ENCODE measurements around the gene DISP2.

DISP2 gene

DNA sequence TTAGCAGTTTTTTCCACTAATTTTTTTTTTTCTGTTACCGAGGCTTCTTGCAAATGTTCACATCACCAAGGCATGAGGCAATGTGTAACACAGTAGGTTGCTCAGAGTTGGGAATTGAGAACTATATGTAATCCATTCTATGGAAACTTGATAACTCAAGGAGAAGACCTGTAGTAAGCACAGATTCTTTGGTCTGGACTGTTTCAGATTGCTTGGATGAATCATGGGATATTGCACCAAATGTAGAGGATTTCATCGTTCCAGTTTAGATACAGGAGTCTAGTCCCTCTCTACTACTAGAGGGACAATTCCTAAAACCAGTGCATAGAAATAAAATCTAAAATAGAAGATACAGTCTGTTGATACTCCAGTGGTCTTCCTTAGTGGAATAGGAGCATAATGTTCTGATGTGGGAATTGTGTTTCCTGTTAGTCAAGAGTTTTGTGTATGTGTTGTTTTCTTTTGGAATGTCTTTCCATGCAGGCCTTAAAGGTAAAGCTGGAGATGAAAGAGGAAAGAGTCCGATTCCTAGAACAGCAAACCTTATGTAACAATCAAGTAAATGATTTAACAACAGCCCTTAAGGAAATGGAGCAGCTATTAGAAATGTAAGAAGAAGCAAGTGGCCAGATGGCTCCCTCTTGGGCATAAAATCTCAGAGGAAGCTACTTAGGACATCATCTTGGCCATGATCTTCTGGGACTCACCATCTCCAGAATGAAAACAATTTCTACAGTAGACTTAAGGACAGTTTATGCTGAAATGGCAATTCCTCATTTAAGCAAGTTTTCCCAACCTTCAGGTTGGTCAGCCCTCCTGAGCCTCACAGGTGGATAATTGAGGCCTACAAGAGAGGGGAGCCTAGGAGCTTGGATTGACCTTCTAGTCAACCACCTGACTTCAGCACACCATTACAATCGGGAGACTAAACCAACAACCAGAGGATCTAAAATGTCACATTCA lies 35.2 kb downstream of the DISP2 start:
- DNase-seq = peak; percentile 64

DNA sequence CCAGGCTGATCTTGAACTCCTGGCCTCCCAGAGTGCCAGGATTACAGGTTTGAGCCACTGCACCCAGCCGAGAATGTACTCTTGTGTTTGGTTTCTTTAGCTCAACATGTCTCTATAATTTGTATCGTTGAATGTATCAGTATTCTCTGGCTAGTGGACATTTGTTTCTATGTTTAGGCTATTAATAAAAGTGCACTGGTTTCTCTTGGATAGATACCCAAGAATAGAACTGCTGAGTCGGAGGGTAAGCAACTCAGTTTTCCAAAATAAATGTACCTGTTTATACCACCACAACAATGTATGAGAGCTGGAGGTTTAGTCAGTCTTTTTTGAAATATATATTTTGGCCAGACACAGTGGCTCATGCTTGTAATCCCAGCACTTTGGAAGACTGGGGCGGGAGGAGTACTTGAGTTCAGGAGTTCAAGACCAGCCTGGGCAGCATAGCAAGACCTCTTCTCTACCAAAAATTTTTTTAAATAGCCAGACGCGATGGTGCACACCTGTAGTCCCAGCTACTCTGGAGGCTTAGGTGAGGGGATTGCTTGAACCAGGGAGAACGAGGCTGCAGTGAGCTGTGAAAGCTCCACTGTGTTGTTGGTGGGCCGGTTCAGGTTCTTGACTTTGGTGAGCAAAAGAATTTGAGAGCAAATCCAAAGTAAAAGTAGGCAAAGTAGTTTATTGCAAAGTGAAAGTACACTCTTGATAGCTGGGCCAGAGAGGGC lies 39.8 kb downstream of the DISP2 start:
- DNase-seq = no peak

DNA sequence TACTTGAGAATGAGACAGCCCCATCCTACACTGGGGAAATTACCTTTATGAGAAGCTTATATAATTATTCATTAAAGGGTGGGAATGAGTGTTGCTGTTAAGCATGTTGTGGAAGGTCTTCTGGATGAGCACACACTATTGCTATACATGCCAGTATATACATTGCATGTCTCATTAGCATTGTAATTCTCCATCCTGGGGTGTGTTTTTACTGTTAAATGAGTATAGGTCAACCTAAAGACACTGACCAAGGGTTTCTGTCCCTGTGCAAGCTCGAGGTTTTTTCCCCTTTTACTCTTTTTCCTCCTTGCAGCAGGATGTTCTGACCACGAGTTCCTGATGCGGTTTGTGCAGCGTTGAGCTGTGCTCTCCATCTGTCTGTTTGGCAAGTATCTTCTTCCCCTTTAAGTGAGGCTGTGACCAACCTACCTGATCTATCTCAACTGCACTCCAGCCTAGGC lies 40.4 kb downstream of the DISP2 start:
- no peak for DNase-seq

DNA sequence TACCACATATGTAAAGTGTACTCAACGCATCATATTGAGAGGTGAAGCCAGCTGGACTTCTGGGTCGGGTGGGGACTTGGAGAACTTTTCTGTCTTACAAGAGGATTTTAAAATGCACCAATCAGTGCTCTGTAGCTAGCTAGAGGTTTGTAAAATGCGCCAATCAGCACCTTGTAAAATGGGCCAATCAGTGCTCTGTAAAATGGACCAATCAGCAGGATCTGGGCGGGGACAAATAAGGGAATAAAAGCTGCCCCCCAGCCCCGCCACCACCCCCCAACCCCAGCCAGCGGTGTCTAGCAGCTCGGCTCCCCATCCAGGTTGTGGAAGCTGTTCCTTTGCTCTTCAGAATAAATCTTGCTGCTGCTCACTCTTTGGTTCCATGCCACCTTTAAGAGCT lies 41.4 kb downstream of the DISP2 start:
- DNase-seq = no peak

DNA sequence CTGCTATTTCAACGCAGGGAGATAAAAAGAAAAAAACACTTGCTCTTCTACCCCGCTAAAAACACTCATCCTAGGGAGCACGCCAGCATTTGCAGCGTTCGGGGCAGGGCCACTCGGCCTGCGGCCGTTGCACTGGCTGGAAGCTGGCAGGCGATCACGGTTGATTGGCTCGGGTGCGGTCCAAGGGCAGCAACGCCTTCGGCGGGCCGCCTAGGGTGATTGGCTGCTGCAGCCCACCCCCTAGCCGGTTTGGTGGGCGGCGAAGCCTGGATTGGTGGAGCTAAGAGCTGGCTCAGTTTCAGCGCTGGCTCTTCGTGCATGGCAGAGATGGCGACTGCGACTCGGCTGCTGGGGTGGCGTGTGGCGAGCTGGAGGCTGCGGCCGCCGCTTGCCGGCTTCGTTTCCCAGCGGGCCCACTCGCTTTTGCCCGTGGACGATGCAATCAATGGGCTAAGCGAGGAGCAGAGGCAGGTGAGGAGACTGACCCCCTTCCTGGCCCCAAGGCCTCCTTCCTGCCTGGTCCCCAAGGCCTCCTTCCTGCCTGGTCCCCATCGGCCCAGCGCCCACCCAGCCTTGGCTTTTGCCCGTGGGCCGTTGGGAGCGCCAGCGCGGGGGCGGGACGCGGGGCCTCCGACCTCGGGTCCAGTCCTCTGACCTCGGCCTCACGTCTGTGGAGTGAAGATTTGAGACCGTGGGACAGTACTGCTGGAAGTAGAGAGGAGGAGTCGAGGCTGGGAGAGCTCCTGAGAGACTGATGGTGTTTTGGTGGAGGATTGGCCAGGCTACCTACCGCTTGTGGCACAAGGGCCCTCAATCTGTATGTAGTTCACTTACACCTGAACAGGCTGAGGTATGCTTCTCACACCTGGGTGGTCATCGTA lies 47.7 kb downstream of the DISP2 start, which contains the start of gene IVD:
Gene IVD, plus strand, starts transcription at position 295 of the 881 bp plus-strand sequence. Its CDS starts 33 bp downstream, at position 328.
- peak; percentile 95 for DNase-seq

DNA sequence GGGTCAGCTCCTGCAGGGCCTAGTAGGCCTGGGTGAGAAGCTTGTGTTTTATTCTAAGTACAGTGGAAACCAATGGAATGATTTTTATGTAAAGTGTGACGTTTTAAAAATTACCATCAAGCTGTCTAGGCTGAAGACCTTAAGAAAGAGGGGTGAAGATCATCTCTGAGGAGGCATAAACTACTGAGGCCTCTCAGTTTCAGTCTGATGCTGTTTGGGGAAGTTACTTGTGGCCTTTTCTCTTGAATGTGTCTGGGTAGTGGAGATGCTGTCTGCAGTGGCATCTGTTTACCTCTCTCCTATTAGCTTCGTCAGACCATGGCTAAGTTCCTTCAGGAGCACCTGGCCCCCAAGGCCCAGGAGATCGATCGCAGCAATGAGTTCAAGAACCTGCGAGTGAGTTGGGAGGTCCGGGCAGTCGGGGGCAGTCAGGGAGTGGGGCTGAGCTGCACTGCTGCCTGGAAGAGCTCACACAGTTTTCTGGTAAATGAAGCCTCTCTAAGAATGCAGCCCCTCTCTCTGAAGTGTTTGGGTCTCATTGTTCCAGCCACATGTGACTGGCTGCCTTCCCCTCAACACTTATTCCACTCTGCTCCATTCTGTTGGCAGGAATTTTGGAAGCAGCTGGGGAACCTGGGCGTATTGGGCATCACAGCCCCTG lies 49.4 kb downstream of the DISP2 start:
- DNase-seq = no peak

DNA sequence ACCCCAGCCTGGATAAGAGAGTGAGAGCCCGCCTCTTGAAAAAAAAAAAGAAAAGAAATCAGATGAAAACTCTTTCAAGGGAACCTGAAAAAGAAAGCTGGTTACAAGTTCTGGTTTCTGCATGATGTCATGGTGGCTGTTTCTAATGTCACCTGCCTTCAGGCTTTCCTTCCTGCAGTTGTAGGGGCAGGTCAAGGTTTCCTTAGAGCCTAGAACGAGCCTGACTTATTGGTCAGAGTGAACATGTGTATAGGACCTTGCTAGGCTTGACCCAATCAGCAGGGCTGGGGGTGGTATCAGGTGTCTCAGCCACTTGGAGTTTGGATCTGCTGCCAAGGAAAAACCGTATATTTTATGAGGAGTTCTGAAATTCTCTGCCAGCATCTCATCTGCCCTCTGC lies 51.3 kb downstream of the DISP2 start:
- no peak for DNase-seq

DNA sequence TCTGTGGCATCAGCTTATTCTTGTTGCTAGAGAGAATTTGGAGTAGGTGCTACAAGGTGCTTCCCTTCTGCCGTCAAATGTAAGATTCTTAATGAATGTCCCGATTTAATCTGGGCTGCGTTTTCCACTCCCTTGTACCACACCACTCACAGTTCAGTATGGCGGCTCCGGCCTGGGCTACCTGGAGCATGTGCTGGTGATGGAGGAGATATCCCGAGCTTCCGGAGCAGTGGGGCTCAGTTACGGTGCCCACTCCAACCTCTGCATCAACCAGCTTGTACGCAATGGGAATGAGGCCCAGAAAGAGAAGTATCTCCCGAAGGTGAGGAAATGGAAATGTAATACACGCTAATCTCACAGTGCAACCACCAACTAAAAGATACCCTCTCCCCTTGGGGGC lies 52.5 kb downstream of the DISP2 start:
- DNase-seq = no peak

DNA sequence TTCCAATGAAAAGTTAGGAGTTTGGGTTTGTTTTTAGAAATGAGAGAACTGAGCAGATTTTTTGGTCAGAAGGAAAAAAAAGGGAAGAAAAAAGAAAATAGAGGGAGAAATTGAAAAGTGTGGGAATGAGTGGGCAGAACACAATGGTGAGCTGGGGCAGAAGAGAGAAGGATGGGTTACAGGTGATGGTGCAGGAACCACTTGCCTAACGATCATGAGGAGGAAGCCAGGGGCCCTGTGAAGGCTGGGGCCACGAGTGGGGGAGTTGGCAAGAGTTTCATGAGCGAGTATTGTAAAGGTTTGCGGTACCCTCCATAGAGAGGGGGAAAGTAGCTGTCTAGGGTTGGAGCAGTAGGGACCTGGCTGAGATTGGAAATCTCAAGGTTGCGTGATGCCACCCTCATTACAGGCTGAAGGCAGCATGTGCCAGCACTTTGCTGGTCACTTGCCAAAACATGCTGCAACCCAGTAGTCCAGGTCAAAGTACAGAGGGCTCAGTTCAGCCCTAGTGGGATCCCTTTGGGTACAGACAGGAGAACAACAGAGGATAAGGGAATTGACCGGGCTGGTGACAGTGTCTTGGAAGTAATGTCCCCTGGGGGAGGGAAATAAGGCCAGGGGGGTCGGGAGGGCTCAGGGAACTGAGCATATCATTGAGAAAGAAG lies 54.2 kb downstream of the DISP2 start:
- no peak for DNase-seq

DNA sequence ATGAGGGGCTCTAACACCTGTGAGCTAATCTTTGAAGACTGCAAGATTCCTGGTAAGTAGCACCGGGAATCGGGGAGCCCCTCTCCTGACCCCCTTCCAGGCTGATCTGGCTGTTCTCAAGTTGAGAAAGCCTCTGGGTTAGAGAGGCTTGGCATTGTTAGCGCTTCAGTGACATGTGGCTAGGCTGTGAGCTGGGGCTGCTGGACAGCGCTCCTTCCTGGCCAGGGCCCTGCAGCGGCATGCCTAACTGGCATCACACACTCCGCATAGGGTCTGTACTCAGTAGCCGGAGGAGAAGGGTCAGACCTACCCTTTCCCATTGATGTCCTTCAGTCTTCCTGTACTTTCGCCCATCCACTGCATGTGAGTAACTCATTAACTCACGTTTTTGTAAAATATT lies 55.0 kb downstream of the DISP2 start:
- DNase-seq = no peak

DNA sequence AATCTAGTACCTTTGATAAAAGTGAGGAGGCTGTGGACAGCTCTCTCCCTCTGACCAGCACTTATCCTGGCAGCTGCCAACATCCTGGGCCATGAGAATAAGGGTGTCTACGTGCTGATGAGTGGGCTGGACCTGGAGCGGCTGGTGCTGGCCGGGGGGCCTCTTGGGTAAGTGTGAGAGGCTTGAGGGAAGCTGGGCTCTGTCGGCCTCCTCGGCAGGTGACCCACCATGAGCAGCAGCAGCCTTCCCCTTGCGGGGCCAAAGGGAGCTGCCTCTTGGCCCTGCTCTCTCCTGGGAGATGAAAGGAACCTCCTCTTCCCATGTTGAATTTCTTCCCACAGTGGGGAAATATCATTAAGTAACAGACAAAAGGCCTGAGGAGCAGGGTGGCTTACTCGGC lies 56.8 kb downstream of the DISP2 start:
- DNase-seq = no peak

DNA sequence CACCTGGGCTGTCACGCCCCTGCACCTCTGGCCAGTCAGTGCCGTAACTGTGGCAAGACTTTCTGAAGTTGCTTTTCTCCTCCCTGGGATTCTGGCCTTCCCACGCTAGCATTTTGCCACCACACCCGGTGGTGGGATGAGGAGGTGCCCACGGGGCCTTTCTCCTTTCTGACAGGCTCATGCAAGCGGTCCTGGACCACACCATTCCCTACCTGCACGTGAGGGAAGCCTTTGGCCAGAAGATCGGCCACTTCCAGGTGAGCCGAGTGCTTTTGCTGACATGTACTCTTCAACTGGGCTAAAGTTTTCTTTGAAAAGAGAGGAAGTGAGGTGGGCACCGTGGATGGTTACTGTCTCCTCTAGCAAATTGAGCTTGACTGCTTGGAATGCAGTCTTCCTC lies 57.2 kb downstream of the DISP2 start:
- no peak for DNase-seq

DNA sequence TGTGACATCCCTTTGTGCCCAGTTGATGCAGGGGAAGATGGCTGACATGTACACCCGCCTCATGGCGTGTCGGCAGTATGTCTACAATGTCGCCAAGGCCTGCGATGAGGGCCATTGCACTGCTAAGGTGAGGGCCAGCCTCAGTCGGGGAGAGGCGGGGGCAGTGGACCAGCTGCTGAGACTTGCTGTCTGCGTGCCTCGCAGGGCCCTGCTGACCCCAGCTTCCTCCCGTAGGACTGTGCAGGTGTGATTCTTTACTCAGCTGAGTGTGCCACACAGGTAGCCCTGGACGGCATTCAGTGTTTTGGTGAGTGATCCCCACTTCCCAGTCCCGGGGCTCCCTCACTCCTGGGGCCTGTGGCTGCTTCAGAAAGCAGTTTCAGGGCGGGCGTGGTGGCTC lies 58.0 kb downstream of the DISP2 start:
- no peak for DNase-seq

DNA sequence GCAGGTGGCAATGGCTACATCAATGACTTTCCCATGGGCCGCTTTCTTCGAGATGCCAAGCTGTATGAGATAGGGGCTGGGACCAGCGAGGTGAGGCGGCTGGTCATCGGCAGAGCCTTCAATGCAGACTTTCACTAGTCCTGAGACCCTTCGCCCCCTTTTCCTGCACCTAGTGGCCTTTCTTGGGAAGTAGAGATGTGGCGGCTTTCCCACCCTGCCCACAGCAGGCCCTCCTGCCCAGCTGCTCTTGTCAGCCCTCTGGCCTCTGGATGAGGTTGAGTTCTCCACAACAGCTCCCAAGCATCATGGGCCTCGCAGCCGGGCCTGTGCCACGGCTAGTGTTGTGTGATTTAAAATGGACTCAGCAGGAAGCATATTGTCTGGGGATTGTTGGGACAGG lies 60.1 kb downstream of the DISP2 start:
- no peak for DNase-seq

DNA sequence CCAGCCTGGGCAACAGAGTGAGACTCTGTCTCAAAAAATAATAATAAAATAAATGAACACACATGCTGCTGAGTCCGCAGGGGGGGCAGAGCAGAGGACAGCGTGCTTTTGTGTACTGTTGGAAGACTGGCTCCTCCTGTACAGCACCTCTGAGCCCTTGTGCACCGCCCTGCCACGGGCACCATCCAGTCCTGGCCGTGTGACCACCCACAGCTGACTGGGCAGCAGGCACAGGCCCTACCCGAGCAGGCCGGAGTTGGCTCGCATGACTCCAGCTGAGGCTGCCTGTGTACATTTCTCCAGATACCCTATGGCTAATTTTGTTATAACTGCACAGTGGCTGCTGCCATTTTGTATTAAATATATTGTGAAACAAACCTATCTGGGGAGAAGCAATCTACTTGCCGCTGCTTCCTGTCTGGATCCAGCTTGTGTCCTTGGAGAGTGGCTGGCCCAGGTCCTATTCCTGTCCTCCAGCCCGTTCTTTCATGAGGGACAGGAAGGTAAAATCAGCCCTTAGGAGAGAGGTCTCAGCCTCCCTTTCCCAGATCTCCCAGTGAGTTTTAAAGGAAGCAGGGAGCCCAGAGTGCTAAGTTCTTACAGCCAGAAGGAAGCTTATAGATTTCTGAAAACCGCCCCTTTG lies 62.2 kb downstream of the DISP2 start:
- no peak for DNase-seq

DNA sequence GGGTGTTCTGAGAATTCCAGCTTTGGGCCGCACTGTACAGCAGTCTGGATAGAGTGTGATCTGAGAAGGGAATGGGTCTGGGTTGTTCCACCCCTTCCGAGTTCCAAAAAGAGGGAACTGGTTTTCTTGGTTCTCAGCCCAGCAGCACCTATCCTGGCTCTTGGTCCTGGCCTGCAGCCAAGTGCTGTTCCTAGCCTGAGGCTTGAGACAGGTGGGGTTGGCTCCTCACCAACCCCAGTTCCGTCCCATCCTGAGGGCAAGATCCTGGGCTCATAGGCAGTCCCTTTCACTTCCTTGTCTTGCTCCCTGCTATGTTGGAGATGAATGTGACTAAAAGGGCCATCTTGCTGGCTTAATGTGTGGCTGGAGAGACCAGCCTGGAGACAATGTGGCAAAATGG lies 62.8 kb downstream of the DISP2 start:
- no peak for DNase-seq

DNA sequence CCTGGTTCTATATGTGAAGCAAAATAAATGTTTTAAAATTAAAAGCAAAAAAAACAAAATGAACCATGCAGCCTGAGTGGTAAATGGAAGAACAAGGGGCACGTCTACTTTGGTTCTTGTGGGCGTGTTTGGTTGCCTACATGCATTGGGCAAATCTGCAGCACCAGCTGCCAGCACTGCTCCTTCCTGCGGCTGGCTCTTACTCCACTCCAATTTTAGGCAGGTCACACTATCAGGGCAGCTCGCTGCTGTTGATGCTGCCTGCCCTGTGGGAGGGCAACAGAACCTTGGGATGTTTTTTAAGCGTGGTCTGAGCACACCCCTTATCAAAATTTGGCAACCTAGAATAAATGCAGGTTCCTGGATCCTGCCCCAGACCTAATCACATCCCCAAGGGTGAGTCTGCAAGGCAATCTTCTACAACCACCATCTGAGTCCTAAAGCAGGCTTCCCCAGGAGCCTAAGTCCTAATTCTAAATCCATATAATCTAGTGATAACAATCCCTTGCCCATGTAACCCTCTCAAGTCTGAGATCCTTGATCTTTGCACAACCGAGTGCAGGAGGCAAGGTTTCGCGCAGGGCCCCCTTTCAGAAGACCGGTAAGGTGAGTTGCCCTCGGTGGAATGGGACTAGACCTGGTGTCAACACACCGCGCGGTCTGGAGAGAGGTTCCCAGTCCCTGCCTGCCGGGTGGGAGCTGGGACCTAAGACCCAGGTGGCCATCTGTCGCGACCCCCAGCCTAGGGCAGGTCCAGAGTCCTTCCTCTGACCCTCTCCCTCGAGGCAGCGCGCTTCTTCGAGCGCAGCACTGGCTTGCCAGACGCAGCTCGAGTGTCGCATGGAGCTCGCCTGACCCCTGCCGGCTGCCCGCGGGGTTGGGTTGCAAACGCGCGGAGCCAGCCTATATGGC lies 63.5 kb downstream of the DISP2 start:
- DNase-seq = peak; percentile 52

DNA sequence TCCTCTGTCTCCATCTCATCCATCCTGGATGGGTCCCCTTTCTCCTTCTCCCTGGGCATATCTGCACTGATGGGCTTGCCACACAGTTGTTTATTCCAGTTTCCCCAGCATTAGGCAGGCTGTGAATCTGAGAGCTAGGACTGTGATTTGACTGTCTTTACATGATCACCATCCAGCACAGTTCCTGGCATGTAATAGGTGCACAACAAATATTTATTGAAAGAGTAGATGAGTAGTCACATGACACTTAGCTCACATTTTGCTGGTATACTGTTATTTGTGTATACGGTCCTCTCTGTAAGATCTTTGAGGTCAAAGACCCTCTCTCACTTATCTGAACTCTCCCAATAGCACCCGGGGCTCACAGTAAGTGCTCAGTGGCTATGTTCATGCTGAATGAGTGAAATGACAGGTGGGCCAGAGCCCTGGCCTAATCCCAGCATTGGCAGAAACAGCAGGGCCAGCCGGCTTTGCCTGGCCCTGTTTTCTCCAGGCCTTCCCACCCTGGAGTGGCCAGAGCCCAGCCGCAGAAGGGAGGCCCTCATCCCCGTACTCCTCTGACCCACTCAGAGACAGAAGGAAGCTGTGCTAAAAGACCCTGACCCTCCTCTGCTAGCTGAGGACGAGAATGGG lies 66.6 kb downstream of the DISP2 start:
- no peak for DNase-seq

DNA sequence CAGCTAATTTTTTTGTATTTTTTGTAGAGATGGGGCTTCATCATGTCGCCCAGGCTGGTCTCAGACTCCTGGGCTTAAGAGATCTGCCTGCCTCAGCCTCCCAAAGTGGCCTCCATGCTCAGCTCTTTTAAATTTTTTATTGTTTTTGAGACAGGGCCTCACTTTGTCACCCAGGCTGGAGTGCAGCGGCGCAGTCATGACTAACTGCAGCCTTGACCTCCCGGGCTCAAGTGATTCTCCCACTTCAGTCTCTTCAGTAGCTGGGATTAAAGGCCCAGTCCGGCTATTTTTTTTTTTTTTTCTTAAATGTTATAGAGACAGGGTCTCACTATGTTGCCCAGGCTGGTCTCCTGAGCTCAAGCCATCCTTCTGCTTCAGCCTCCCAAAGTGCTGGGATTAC lies 67.7 kb downstream of the DISP2 start:
- DNase-seq = no peak

DNA sequence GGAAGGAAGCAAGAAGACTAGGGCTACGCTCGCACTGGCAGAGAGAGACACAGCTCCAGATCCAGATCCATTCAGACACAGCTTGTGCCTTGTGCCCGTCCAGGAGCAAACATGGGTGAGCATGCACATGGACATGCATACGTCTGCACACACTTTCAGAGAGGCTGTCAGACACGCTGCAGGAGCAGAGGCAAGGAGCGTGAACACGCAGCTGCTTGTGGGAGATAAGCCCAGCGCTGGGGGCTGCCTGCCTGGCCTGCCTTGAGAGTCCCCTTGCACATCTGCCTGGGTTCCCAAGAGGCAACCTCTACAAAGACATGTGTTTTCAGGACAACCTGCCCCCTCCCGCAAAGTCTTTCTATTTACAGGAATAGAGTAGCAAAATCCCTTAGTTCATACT lies 69.2 kb downstream of the DISP2 start:
- no peak for DNase-seq
